ENCODE results near the gene CEP164. TPM values are rescaled to one million over a fixed set of nuclear protein-coding genes. Genes with fewer than 3 reads are reported as not detected.

The CEP164 gene
- total RNA-seq, 1 donor from 2014 or later: 49.3 TPM

- no peak for DNase-seq (ENCODE audit: low spot score)
These were observed 133.9 kb downstream of the CEP164 start for GRCh38 chr11:117461396-117462182.

DNA sequence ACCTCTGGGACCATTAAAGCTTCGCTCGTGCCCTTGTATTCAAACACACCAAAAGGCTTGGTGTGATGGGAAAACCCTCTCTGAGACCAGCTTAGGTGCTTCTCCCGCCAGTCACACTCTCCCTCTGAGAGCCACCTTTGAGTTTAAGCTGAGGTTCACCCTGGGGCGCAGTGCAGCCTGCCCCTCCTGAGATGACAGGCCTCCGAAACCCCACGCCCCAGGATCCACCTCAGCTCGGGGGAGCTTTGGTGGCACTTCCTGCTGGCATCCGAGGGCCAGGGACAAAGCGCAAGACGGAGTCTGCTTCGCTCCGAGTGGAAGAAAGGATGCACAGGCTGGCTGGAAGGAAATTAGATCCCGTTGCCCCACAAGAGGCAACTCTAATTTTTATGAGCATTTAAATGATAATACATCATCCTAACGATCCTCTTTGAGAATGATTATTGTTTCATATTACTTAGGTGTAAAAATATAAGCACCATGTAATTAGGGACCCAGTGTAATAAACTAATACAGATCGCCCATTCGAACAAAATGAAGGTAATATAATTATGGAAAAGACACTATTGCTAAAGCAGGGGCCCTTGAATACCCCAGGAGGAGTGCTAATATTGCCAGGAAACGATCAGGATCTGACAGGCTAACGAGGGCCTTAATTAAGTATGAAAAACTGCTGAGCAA, 134.7 kb downstream of the CEP164 start:
- DNase-seq (ENCODE audit: low spot score): no peak

DNA sequence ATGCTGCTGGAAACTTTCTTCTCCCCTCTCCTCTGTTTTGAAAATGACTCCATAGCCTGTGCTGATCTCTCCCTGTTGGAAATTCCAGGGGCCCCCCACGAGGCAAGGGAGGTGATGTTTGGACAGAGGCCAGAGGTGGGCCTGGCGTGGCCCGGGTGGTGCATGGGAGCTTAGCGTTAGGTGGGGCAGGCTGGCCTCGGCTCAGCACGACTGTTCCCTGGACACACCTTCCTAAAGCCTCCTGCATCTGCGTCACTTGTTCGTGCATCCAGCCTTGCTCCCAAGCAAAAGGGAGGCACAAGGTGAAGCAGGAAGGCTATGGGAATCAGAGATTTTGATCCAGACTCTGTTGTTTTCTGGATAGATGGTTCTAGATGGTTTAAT, 135.2 kb downstream of the CEP164 start:
- DNase-seq (ENCODE audit: low spot score): no peak

Other genes with a start within 250 kb of the CEP164 start
- gene SIK3, start 229.4 kb upstream of the CEP164 start, total RNA-seq: 56.5 TPM
- 77.2 TPM for gene PAFAH1B2, start 183.6 kb upstream of the CEP164 start, total RNA-seq
- 36.5 TPM for gene SIDT2, start 149.1 kb upstream of the CEP164 start, total RNA-seq
- gene TAGLN, start 128.5 kb upstream of the CEP164 start, total RNA-seq: 1,521 TPM
- 99.6 TPM for gene PCSK7, start 95.8 kb upstream of the CEP164 start, total RNA-seq
- 32.1 TPM for gene RNF214, start 95.2 kb upstream of the CEP164 start, total RNA-seq
- 9.8 TPM for gene BACE1-AS, start 36.5 kb upstream of the CEP164 start, total RNA-seq
- gene BACE1, start 11.6 kb upstream of the CEP164 start, total RNA-seq: 28.2 TPM

All from ureter (tissue), 1 donor.